Activated CD8-positive, alpha-beta T cell treated with anti-CD3 and anti-CD28 coated beads for 36 hours (primary cell): ENCODE data around the gene PCBP2. TPM values are rescaled to one million over a fixed set of nuclear protein-coding genes. Genes with fewer than 3 reads are reported as not detected.

Source experiments
- ATAC-seq: fragments of 200-7000 bp; cut with Tn5 transposase; one replicate; pipeline ENCODE4 v1.10.0; 2021; ENCODE audit warnings: mild to moderate bottlenecking, moderate library complexity
- CTCF ChIA-PET: fragments of 350-600 bp; sonication (Branson Sonifier 250); formaldehyde crosslinking; loops from one replicate; lab custom pipeline; 2021; ENCODE audit warnings: antibody characterized with exemption; lab: Charles Lee
- POLR2A ChIA-PET: fragments of 350-600 bp; sonication (Branson Sonifier 250); formaldehyde crosslinking; loops from one replicate; lab custom pipeline; 2021; ENCODE audit warnings: antibody characterized with exemption; lab: Charles Lee
- DNase-seq: peaks from one replicate; pipeline ENCODE4 v3.0.0-alpha.2; 2020
- H3K27ac Mint-ChIP-seq: one replicate; pipeline ENCODE4 v1.8.0; 2021; ENCODE audit warnings: mild to moderate bottlenecking, mixed read lengths
- H3K27me3 Mint-ChIP-seq: one replicate; pipeline ENCODE4 v1.8.0; 2021; ENCODE audit warnings: mixed read lengths
- H3K36me3 Mint-ChIP-seq: one replicate; pipeline ENCODE4 v1.8.0; 2021; ENCODE audit warnings: low read depth, mixed read lengths
- H3K4me1 Mint-ChIP-seq: one replicate; pipeline ENCODE4 v1.8.0; 2021; ENCODE audit warnings: low read depth, mixed read lengths
- H3K4me3 Mint-ChIP-seq: one replicate; pipeline ENCODE4 v1.8.0; 2021; ENCODE audit warnings: mild to moderate bottlenecking, moderate library complexity, mixed read lengths
- H3K9me3 Mint-ChIP-seq: one replicate; pipeline ENCODE4 v1.8.0; 2021; ENCODE audit warnings: mixed read lengths
- intact Hi-C: fragments of 100-400 bp; cut with micrococcal nuclease; formaldehyde crosslinking; loops from one replicate; pipeline ENCODE4 v1.10.0; 2022
- total RNA-seq, 2 experiments: library from RNA; stranded (reverse); gene quantifications; one replicate each; pipeline ENCODE4 v1.2.3, GENCODE V29; 2021
- TF ChIP-seq, protein P1 (sequence below): fragments of 200-600 bp; IDR thresholded peaks from one replicate; pipeline ENCODE4 v1.8.0; 2022; ENCODE audit warnings: antibody characterized with exemption, mild to moderate bottlenecking

The PCBP2 gene
- total RNA-seq, 2 experiments from 2014 or later: 958 to 973 TPM

DNA sequence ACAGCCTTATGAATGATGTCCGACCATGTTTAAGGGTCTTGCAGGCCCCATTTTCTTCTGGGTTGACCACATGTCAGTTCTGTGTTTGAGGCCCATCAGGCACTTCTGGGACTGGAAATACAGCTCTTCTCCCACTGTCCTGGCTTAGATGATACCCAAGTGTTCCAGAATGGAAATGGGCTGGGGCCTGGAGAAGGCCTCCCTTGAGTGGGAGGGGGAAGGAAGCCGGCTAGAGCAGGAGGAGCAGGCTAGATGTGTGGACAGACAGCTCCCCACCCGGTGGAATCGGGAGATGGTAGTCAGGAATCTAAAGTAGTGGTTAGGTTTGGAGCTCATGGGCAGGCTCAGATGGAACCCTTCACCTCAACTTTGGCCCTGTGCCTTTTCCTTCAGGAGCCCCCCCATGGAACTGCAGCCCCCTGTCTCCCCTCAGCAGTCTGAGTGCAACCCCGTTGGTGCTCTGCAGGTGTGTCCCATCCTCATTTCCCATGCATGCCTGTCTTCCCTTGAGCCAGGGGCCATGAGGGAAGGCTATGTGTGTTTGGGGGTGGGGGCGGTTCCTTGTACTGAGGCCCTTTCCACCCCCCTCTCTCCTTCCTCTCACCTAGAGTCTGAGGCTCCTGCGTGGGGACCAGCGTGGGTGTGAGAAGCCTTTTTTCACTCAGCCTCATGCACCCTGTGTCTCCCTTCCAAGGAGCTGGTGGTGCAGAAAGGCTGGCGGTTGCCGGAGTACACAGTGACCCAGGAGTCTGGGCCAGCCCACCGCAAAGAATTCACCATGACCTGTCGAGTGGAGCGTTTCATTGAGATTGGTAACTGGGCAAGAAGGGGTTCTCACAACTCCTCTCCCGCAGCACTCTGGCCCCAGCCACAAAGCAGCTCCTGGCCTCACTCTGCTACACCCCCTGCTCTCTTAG is 52.4 kb downstream of the PCBP2 start:
- Mint-ChIP-seq H3K4me1 (peaks cover 32% of the 10 kb centered on the region), H3K4me3 (no peak overlapping the region), H3K27me3 (no peaks in the 10 kb centered on the region), H3K36me3 (peaks cover 3% of the 10 kb centered on the region), H3K9me3 (no peaks in the 10 kb centered on the region), H3K27ac (no peak overlapping the region)
- intact Hi-C loops: loop anchor here (10.0 kb wide), 1 partner anchor 149 kb away; no protein-coding TSS in a partner anchor
- ATAC-seq: no peak
- TF ChIP-seq, protein P1, sequence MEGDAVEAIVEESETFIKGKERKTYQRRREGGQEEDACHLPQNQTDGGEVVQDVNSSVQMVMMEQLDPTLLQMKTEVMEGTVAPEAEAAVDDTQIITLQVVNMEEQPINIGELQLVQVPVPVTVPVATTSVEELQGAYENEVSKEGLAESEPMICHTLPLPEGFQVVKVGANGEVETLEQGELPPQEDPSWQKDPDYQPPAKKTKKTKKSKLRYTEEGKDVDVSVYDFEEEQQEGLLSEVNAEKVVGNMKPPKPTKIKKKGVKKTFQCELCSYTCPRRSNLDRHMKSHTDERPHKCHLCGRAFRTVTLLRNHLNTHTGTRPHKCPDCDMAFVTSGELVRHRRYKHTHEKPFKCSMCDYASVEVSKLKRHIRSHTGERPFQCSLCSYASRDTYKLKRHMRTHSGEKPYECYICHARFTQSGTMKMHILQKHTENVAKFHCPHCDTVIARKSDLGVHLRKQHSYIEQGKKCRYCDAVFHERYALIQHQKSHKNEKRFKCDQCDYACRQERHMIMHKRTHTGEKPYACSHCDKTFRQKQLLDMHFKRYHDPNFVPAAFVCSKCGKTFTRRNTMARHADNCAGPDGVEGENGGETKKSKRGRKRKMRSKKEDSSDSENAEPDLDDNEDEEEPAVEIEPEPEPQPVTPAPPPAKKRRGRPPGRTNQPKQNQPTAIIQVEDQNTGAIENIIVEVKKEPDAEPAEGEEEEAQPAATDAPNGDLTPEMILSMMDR: no peak
- CTCF ChIA-PET: interaction anchor here (1.1 to 2.2 kb wide), 5 partner anchors 28 to 183 kb away, joined by 4 to 9 read pairs (median 5); partner anchors contain the start of gene AAAS
- POLR2A ChIA-PET: interaction anchor here (0.6 to 54.1 kb wide), 4 partner anchors 37 to 173 kb away, joined by 3 to 1494 read pairs (median 3); partner anchors contain the start of gene PCBP2
- DNase-seq: no peak

- DNase-seq: no peak
- ChIA-PET POLR2A (interaction anchor here (0.6 to 54.1 kb wide), 3 partner anchors 37 to 153 kb away, joined by 3 to 1494 read pairs (median 3); partner anchors contain the start of gene PCBP2), CTCF (interaction anchor here (1.0 to 1.9 kb wide), 3 partner anchors 28 to 177 kb away, joined by 3 to 5 read pairs (median 4); no protein-coding TSS in a partner anchor)
- no peaks in the 10 kb centered on the region for H3K27me3 Mint-ChIP-seq
- H3K36me3 Mint-ChIP-seq: peaks cover 3% of the 10 kb centered on the region
- no peak for ATAC-seq
- peaks cover 27% of the 10 kb centered on the region for H3K4me1 Mint-ChIP-seq
- no peak overlapping the region for H3K27ac Mint-ChIP-seq
- H3K4me3 Mint-ChIP-seq: no peak overlapping the region
- intact Hi-C loops: loop anchor here (5.0 to 10.0 kb wide), 2 partner anchors 33 to 150 kb away; no protein-coding TSS in a partner anchor
- TF ChIP-seq, protein P1: no peak
- no peaks in the 10 kb centered on the region for H3K9me3 Mint-ChIP-seq
These were observed 53.2 kb downstream of the PCBP2 start for GRCh38 chr12:53505086-53505485.

GRCh38 chr12:53505555-53506449 is 53.9 kb downstream of the PCBP2 start:
- CTCF ChIA-PET: interaction anchor here (1.0 to 1.9 kb wide), 2 partner anchors 154 to 178 kb away, joined by 3 to 4 read pairs; no protein-coding TSS in a partner anchor
- intact Hi-C loops: loop anchor here (5.0 to 10.0 kb wide), 2 partner anchors 34 to 151 kb away; no protein-coding TSS in a partner anchor
- POLR2A ChIA-PET: interaction anchor here (54.1 kb wide), 1 partner anchor 38 kb away, joined by 1494 read pairs; the partner anchor contains the start of gene PCBP2
- Mint-ChIP-seq H3K36me3 (peaks cover 3% of the 10 kb centered on the region), H3K27ac (no peak overlapping the region), H3K9me3 (no peaks in the 10 kb centered on the region), H3K4me3 (no peak overlapping the region), H3K27me3 (no peaks in the 10 kb centered on the region), H3K4me1 (peaks cover 26% of the 10 kb centered on the region)
- no peak for ATAC-seq
- TF ChIP-seq, protein P1: no peak
- no peak for DNase-seq

GRCh38 chr12:53506450-53506785 is 54.5 kb downstream of the PCBP2 start:
- CTCF ChIA-PET: interaction anchor here (3.7 kb wide), 1 partner anchor 183 kb away, joined by 23 read pairs; no protein-coding TSS in a partner anchor
- H3K4me1 Mint-ChIP-seq: peaks cover 26% of the 10 kb centered on the region
- TF ChIP-seq, protein P1: no peak
- no peaks in the 10 kb centered on the region for H3K9me3 Mint-ChIP-seq
- intact Hi-C loops: loop anchor here (5.0 to 10.0 kb wide), 2 partner anchors 34 to 152 kb away; no protein-coding TSS in a partner anchor
- ATAC-seq (no peak), DNase-seq (no peak)
- POLR2A ChIA-PET: interaction anchor here (54.1 kb wide), 1 partner anchor 39 kb away, joined by 1494 read pairs; the partner anchor contains the start of gene PCBP2
- no peak overlapping the region for H3K27ac Mint-ChIP-seq
- no peak overlapping the region for H3K4me3 Mint-ChIP-seq
- H3K27me3 Mint-ChIP-seq: no peaks in the 10 kb centered on the region
- H3K36me3 Mint-ChIP-seq: peaks cover 3% of the 10 kb centered on the region
